HG03196 (cell line): ENCODE results near the gene SH2D6.
"Not testable (repeated sequence)": the region's sequence is repeated elsewhere in the genome, so short reads cannot be mapped to it uniquely, and the experiment has no call there.

Source experiments
- ATAC-seq: cut with Tn5 transposase; IDR thresholded peaks from one replicate; pipeline ENCODE4 v1.9.1; 2021; ENCODE audit not compliant: unreplicated experiment

SH2D6 gene

DNA sequence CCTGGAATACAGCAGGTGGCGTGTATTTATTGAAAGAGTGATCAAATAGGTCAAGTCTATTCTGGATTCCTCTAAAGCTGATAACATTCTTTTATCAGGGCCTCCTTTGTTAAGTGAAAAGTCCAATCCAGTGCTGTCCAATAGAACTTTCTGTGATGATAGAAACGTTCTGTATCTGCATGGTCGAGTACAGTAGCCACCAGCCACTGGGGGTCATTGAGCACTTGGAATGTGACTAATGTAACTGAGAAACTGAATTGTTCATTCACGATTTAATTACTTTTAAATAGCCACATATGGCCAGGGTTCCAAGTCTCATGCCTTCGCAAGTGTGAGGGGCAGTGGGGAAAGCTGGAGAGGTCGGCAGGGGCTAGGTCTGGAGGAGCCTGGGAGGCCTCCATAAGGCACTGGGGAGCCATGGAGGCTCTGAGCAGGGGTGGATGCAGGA lies 20.5 kb downstream of the SH2D6 start:
- no peak for ATAC-seq

GRCh38 chr2:85439569-85439968 lies 21.1 kb downstream of the SH2D6 start:
- ATAC-seq: not testable (repeated sequence)

GRCh38 chr2:85439986-85440385 lies 21.5 kb downstream of the SH2D6 start:
- ATAC-seq: no peak

DNA sequence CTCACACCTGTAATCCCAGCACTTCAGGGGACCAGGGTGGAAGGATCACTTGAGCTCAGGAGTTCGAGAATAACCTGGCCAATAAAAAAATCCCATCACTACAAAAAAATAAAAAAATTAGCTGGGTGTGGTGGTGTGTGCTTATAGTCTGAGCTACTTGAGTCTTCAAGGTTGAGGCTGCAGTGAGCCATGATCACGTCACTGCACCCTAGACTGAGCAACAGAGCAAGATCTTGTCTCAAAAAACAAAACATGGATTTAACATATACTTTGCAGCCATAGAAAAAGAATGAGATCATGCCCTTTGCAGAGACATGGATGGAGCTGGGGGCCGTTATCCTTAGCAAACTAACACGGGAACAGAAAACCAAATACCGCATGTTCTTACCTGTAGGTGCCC lies 22.2 kb downstream of the SH2D6 start:
- no peak for ATAC-seq

- no peak for ATAC-seq
These were observed 23.4 kb downstream of the SH2D6 start for GRCh38 chr2:85441864-85442263.

DNA sequence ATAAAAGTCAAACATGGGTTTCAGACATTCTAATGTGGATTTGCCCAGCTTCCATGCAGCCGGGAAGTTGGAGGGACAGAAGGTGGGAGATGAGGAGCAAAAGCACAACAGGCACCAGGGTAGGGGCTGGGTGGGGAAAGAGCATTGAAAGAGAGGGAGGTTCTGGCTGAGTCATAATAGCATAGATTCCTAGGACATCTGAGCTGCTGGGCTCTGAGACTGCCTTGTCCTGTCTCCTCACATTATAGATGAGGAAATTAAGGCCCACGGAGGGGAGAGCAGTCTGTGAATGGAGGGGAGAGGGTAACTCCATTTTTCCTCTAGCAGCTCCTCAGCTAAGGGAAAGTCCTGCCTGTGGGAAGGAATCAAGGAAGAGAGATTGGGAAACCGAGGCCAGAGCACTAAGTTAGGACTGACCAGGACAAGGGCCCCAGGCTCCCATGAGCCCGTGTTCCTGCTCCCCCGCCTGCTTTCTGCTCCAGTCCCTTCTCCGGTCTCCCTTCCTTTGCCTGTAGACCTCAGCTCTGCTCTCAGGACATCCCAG lies 26.2 kb downstream of the SH2D6 start:
- no peak for ATAC-seq

GRCh38 chr2:85445316-85446295 lies 27.1 kb downstream of the SH2D6 start:
- ATAC-seq: no peak

GRCh38 chr2:85446296-85447221 lies 28.0 kb downstream of the SH2D6 start:
- no peak for ATAC-seq

GRCh38 chr2:85447222-85447585 lies 28.7 kb downstream of the SH2D6 start:
- ATAC-seq: no peak

DNA sequence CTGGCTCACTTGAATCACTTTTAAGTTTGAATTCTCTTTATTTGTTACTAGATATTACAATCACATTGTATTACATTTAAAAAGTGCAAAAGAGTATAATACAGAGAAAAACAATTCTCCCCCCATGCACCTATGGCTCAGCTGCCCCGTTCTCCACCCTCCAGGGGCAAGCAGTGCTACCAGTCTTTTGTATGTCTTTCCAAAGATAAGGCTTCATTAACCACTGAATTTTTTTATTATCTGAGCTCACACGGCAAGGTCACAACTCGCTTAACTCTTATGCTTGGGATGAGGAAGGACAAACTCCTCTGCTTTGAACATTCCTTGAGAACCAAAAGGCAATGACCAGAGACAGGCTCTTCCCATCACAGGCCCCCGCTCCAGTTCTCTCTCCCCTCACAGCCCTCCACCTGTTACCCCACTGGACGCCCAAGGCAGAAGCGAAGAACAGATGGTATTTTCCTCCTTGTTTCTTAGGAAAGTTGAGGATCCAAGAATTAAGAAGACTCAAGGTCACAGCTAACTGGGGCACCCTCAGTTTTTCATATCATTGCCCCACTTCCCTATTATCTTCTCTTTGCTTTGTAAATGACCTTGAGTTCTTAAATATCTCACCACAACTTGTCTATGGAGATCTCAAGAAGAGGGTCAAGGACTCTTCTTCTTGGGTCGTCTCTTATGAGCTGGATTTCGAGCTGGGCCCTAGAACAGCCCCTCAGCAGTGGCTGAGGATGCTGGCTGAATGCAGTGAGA lies 30.1 kb downstream of the SH2D6 start:
- ATAC-seq: no peak

- no peak for ATAC-seq
These were observed 30.7 kb downstream of the SH2D6 start for GRCh38 chr2:85449214-85449588.

- ATAC-seq: no peak
These were observed 33.7 kb downstream of the SH2D6 start for GRCh38 chr2:85452237-85452636.

DNA sequence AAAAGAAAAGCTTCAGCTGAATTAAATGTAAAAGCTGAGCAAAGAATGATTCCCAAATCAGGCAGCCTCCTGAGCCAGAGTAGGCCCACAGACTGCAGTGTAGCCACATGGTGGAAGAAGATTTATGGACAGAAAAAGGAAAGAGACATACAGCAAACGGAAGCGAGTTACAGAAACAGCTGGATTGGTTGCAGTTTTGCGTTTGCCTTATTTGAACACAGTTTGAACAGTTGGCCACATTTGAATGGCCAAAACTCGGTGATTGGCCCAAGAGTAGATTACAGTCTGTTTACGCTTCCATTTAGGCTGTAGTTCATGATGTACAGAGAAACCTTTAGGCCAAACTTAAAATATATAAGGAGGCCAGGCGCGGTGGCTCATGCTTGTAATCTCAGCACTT lies 35.1 kb downstream of the SH2D6 start:
- ATAC-seq: no peak

- no peak for ATAC-seq
These were observed 37.1 kb downstream of the SH2D6 start for GRCh38 chr2:85455552-85456090.

DNA sequence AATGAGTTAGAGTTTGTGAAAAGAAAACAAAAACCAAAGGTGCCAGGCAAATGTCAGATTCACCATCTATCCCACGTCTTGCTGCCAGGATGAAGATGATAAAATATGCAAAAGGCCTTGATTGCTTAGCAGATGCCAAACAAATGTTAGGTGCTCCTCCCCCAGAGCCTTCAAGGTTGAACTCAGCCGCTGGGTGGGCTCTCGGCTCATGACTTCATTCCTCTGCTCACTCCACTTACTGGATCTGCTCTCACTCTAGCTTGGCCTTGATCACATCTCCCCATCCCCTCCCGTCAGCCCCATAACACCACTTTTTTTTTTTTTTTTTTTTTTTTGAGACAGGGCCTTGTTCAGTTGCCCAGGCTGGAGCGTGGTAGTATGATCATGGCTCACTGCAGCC lies 38.5 kb downstream of the SH2D6 start:
- ATAC-seq: no peak

- no peak for ATAC-seq
These were observed 39.4 kb downstream of the SH2D6 start for GRCh38 chr2:85457877-85458316.

GRCh38 chr2:85458601-85459563 lies 40.4 kb downstream of the SH2D6 start:
- ATAC-seq: no peak

DNA sequence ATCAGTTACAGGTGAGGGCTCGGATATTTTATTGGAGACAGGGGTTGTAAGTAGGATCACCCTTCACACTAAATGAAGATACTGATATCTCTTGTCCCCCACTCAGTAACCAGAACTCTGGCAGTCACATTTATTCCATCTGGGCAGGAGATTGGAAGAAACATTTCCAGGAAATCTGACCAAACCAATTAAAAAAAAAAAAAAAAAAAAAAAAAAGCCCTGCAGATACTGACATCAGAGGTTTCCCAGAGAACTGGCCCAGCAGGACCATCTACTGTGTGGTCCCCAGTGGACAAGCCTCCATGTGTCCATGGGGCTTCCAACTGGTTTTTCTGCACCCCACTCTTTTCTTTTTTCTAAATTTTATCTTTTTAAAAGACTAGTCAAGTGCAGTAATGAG lies 41.3 kb downstream of the SH2D6 start:
- ATAC-seq: no peak

GRCh38 chr2:85462322-85462721 lies 43.8 kb downstream of the SH2D6 start:
- ATAC-seq: no peak
